PC-3 (cell line): ENCODE results near the gene FGF12.

ENCODE experiments used
- EZH2phosphoT487 ChIP-seq: fragments of 300-600 bp; sonication (generic); IDR thresholded peaks from 2 replicates; pipeline ENCODE4 v1.6.1; 2018; ENCODE audit warnings: mild to moderate bottlenecking, antibody characterized with exemption, low read length, borderline replicate concordance
- TF ChIP-seq, protein P1 (sequence below): fragments of 300-600 bp; sonication (generic); conservative IDR thresholded peaks from 2 replicates; pipeline ENCODE4 v1.5.1; 2017; ENCODE audit warnings: antibody characterized with exemption, low read depth, mild to moderate bottlenecking, low read length

DNA sequence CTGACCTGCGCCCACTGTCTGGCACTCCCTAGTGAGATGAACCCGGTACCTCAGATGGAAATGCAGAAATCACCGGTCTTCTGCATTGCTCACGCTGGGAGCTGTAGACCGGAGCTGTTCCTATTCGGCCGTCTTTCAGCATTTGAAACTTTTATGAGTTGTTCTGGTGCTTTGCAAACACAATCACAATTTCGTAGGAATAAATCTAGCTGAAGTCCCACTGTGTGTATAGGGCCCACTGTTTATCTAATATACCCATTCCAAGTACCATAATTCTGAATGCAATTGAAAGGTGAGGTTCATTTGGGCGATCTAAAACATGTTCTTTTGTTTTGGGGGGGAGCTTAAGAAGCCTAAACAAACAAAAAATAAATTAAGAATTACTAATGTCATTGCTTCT, 572.1 kb downstream of the FGF12 start:
- no peak for TF ChIP-seq EZH2phosphoT487
- TF ChIP-seq, protein P1, sequence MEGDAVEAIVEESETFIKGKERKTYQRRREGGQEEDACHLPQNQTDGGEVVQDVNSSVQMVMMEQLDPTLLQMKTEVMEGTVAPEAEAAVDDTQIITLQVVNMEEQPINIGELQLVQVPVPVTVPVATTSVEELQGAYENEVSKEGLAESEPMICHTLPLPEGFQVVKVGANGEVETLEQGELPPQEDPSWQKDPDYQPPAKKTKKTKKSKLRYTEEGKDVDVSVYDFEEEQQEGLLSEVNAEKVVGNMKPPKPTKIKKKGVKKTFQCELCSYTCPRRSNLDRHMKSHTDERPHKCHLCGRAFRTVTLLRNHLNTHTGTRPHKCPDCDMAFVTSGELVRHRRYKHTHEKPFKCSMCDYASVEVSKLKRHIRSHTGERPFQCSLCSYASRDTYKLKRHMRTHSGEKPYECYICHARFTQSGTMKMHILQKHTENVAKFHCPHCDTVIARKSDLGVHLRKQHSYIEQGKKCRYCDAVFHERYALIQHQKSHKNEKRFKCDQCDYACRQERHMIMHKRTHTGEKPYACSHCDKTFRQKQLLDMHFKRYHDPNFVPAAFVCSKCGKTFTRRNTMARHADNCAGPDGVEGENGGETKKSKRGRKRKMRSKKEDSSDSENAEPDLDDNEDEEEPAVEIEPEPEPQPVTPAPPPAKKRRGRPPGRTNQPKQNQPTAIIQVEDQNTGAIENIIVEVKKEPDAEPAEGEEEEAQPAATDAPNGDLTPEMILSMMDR: no peak
